GM18520 (cell line): Measurements from ENCODE around the gene TIMM10.

Experiments
- ATAC-seq: cut with Tn5 transposase; IDR thresholded peaks from one replicate; pipeline ENCODE4 v1.9.1; 2021; ENCODE audit not compliant: unreplicated experiment

The TIMM10 gene

GRCh38 chr11:57484141-57484710 is 46.3 kb downstream of the TIMM10 start:
- no peak for ATAC-seq

GRCh38 chr11:57483562-57483918 is 47.0 kb downstream of the TIMM10 start:
- no peak for ATAC-seq

- no peak for ATAC-seq
These were observed 47.6 kb downstream of the TIMM10 start for GRCh38 chr11:57482782-57483561.

- no peak for ATAC-seq
These were observed 48.4 kb downstream of the TIMM10 start for GRCh38 chr11:57481915-57482781.

DNA sequence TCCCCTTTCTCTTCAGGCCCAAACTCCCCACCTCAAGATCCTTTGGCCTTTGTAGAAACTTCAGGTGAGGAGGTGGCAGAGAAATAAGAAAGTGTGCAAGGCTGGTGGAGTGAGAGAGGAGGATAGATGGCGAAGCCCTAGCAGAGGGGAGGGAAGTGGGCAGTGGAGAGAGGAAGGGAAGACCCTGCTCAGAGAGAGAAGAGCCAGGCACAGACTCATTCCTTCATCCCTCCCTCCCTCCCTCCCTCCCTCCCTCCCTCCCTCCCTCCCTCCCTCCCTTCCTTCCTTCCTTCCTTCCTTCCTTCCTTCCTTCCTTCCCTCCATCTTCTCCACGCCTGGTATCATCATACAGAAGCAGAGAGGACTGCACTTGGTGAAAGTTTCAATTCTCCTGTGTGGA is 49.2 kb downstream of the TIMM10 start:
- ATAC-seq = no peak

DNA sequence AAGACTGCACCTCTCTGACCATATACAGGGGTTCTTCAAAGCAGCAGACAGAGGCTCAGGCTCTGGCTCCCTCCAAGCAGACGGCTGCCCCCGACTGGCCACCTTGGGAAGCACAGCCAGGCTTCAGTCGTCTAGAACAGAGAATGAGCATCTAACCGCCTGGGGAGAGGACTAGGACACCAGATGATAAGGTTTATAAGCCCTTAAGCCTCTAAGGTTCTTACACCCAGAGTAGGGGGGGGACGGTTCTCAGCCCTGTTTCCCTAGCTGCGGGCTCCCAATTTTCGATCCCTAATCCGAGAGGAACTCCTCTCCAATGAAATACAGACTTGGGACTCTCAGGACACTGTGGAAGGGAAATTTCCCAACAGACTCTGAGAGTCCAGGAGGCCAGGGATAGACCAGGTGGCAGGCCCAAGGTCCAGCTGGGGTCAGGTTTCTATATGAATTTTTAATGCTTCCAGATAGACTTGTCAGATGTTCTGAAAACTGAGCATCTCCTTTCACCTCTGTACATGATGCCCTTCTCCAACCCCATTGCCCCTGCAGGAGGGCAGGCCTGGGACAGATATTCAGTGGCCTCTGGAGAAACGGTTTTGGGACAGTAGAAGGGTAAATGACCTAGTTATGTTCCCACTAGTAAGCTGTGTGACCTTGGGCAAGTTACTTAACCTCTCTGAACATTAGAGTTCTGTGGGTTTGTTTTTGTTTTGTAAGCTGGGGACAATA is 50.0 kb downstream of the TIMM10 start:
- ATAC-seq = no peak

DNA sequence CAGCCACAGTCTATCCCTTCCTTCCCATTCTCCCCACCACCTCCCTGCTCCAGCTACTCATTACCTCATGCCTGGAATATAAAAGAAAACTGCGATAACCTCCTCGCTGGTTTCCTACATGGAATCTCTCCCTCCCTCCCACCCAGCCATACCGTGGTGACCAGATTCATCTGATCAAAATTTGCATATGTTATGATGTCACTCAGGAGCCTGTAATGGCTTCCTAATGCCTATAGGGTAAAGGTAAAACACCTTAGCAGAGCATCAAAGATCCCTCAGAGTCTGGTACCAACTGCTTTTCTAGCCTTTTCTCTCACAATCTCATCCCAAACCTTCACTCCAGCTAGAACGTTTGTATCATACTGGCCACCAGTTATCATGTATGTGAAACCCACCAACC is 50.6 kb downstream of the TIMM10 start:
- ATAC-seq = no peak

GRCh38 chr11:57479021-57479663 is 51.4 kb downstream of the TIMM10 start:
- ATAC-seq = no peak
